ENCODE measurements around the gene FOXP2. TPM values are rescaled to one million over a fixed set of nuclear protein-coding genes. Genes with fewer than 3 reads are reported as not detected.

FOXP2 gene
- total RNA-seq, 6 experiments from 2014 or later, result 0.02 to 0.41 (median 0.20) TPM

- no peak overlapping the region for H3K27ac Mint-ChIP-seq
- no peak overlapping the region for H3K4me3 Mint-ChIP-seq
- no peaks in the 10 kb centered on the region for H3K4me1 Mint-ChIP-seq (ENCODE audit: low read depth)
- H3K36me3 Mint-ChIP-seq (ENCODE audit: low read depth), result no peaks in the 10 kb centered on the region
- no peaks in the 10 kb centered on the region for H3K27me3 Mint-ChIP-seq (ENCODE audit: insufficient read depth)
- no peak for TF ChIP-seq CTCF (IDR thresholded peaks at IDR 0.05)
- peaks cover 14% of the 10 kb centered on the region for H3K9me3 Mint-ChIP-seq
- no peak for DNase-seq
Observed at GRCh38 chr7:114522081-114522480, 107.5 kb downstream of the FOXP2 start.

GRCh38 chr7:114527589-114527988, 113.0 kb downstream of the FOXP2 start:
- no peak for TF ChIP-seq CTCF (IDR thresholded peaks at IDR 0.05)
- H3K27ac Mint-ChIP-seq, result no peak overlapping the region
- no peaks in the 10 kb centered on the region for H3K27me3 Mint-ChIP-seq (ENCODE audit: insufficient read depth)
- DNase-seq, result no peak
- H3K4me3 Mint-ChIP-seq, result no peak overlapping the region
- peaks cover 7% of the 10 kb centered on the region; the same call in 1 of the 2 replicates for H3K9me3 Mint-ChIP-seq
- no peaks in the 10 kb centered on the region for H3K4me1 Mint-ChIP-seq (ENCODE audit: low read depth)
- no peaks in the 10 kb centered on the region for H3K36me3 Mint-ChIP-seq (ENCODE audit: low read depth)

GRCh38 chr7:114530057-114530611, 115.5 kb downstream of the FOXP2 start:
- peaks cover 7% of the 10 kb centered on the region; the same call in 1 of the 2 replicates for H3K9me3 Mint-ChIP-seq
- no peaks in the 10 kb centered on the region for H3K4me1 Mint-ChIP-seq (ENCODE audit: low read depth)
- no peak for TF ChIP-seq CTCF (IDR thresholded peaks at IDR 0.05)
- no peak overlapping the region for H3K27ac Mint-ChIP-seq
- no peaks in the 10 kb centered on the region for H3K27me3 Mint-ChIP-seq (ENCODE audit: insufficient read depth)
- H3K36me3 Mint-ChIP-seq (ENCODE audit: low read depth), result no peaks in the 10 kb centered on the region
- DNase-seq, result no peak
- H3K4me3 Mint-ChIP-seq, result no peak overlapping the region

GRCh38 chr7:114531326-114531725, 116.7 kb downstream of the FOXP2 start:
- no peaks in the 10 kb centered on the region; the same call in 1 of the 2 replicates for H3K27me3 Mint-ChIP-seq (ENCODE audit: insufficient read depth)
- H3K4me1 Mint-ChIP-seq (ENCODE audit: low read depth), result no peaks in the 10 kb centered on the region
- TF ChIP-seq CTCF (IDR thresholded peaks at IDR 0.05), result no peak
- no peak overlapping the region for H3K27ac Mint-ChIP-seq
- no peaks in the 10 kb centered on the region for H3K36me3 Mint-ChIP-seq (ENCODE audit: low read depth)
- DNase-seq, result no peak
- no peak overlapping the region for H3K4me3 Mint-ChIP-seq
- H3K9me3 Mint-ChIP-seq, result peaks cover 5% of the 10 kb centered on the region; the same call in 1 of the 2 replicates

- H3K4me1 Mint-ChIP-seq (ENCODE audit: low read depth), result no peaks in the 10 kb centered on the region
- H3K27ac Mint-ChIP-seq, result no peak overlapping the region
- no peak overlapping the region for H3K4me3 Mint-ChIP-seq
- no peak for TF ChIP-seq CTCF (IDR thresholded peaks at IDR 0.05)
- H3K9me3 Mint-ChIP-seq, result no peaks in the 10 kb centered on the region
- DNase-seq, result no peak
- H3K27me3 Mint-ChIP-seq (ENCODE audit: insufficient read depth), result no peaks in the 10 kb centered on the region; the same call in 1 of the 2 replicates
- no peaks in the 10 kb centered on the region for H3K36me3 Mint-ChIP-seq (ENCODE audit: low read depth)
Observed at GRCh38 chr7:114533131-114533530, 118.5 kb downstream of the FOXP2 start.
